ENCODE data around the gene CTDP1.
"Not testable (repeated sequence)": the region's sequence is repeated elsewhere in the genome, so short reads cannot be mapped to it uniquely, and the experiment has no call there.

Gene CTDP1

GRCh38 chr18:79726721-79727120 lies 47.1 kb downstream of the CTDP1 start:
- DNase-seq (ENCODE audit: low spot score) = no peak

DNA sequence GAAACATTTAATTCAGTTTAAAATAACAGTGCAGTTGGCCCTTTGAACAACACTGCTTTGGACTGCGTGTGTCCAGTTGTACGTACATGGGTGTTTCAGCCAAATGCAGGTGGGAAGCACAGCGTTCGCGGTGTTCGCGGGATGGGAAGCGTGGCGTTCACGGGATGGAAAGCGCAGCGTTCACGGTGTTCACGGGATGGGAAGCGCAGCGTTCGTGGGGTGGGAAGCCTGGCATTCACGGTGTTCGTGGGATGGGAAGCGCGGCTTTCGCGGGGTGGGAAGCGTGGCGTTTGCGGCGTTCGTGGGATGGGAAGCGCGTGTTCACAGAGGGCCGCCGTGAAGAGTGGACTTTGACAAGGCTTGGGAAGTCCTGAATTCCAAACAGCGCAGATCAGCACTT lies 47.6 kb downstream of the CTDP1 start:
- DNase-seq (ENCODE audit: low spot score) = no peak

DNA sequence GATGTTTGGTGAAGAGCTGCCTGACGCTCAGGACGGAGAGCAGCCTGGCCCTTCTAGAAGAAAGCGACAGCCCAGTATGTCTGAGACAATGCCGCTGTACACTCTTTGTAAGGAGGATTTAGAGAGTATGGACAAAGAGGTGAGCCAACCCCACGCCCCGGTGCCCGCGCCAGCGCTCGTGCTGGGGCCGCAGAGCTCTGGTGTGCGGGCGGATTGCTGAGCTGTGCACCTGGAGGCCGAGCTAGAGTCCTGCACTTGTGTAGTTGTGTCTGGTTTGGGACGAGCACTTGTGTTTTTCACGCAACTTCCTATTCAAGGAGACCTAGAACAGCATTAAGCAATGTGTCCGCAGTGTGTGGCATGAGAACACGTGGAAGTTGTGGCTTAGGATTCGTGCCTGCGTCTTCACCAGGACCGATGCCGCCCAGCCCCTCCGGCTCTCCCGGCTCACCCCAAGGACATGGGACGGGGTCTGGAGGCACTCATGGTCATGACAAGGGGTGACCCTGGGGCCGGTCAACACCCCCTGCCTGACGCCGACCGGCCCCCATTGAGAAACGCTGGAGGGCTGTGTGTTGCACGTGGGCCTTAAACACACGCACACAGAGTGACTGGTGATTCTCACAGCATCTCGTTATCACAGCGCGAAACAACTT lies 49.5 kb downstream of the CTDP1 start:
- DNase-seq (ENCODE audit: low spot score) = no peak

- no peak for DNase-seq (ENCODE audit: low spot score)
These were observed 50.0 kb downstream of the CTDP1 start for GRCh38 chr18:79729611-79730010.

GRCh38 chr18:79730804-79731203 lies 51.2 kb downstream of the CTDP1 start:
- DNase-seq (ENCODE audit: low spot score) = no peak

DNA sequence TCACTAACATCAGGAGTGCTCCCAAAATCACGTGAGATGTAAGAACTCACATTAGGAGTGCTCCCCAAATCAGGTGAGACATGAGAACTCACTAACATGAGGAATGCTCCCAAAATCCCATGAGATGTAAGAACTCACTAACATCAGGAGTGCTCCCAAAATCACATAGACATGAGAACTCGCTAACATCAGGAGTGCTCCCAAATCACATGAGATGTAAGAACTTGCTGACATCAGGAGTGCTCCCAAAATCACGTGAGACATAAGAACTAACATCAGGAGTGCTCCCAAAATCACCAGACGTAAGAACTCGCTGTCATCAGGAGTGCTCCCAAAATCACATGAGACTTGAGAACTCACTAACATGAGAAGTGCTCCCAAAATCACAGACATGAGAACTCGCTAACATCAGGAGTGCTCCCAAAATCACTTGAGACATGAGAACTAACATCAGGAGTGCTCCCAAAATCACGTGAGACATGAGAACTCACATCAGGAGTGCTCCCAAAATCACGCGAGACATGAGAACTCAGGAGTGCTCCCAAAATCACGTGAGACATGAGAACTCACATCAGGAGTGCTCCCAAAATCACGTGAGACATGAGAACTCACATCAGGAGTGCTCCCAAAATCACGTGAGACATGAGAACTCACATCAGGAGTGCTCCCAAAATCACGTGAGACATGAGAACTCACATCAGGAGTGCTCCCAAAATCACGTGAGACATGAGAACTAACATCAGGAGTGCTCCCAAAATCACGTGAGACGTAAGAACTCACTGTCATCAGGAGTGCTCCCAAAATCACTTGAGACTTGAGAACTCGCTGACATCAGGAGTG lies 52.5 kb downstream of the CTDP1 start:
- not testable (repeated sequence) for DNase-seq (ENCODE audit: low spot score)

DNA sequence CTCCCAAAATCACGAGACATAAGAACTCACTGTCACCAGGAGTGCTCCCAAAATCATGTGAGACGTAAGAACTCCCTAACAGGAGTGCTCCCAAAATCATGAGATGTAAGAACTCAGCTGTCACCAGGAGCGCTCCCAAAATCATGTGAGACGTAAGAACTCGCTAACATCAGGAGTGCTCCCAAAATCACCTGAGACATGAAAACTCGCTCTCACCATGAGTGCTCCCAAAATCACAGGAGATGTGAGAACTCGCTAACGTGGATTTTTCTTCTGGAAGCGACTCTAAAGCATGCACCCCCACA lies 53.1 kb downstream of the CTDP1 start:
- DNase-seq (ENCODE audit: low spot score) = no peak

- DNase-seq (ENCODE audit: low spot score) = no peak
These were observed 53.6 kb downstream of the CTDP1 start for GRCh38 chr18:79733135-79733701.

- no peak for DNase-seq (ENCODE audit: low spot score)
These were observed 54.6 kb downstream of the CTDP1 start for GRCh38 chr18:79733986-79734770.

DNA sequence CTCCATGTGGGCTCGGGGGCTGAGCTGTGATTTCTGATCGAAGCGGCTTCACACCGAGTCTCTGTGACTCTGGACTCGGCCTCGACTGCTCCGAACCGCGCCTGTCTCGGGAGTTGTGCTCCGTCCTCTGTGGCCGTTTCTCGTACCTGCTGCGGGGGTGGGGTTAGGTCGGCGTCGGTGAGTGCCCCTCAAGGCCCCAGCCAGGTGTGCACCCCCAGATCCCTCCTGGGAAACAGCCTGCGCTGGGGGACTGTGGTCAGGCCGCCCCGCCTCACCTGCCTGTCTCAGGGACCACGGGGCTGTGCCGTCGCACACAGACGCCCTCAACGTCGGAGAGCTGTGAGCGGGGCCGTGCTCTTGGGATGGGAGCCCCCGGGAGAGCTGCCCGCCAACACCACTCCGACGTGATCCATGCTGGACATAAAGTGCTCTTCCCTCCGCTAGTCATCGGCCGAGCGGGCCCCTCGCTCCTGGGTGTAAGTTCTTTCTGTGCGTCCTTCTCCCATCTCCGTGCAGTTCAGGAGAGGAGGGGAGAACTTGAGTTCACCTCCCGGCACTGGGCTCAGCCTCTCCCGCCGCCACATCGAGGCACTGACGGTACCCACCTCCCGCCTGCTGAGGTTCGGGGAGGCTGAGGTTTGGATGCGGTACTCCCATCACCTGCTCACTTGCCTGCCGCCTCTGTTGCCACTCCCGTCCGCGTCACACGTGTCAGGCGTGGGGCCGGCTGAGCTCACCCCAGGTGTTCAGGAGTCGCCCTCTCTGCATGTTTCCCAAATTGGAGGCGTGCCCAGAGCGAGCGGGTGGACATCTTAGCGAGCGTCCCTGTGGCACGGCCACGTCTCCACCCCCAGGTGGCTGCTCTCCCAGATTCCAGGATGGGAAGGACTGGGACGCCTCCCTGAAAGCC lies 55.7 kb downstream of the CTDP1 start:
- DNase-seq (ENCODE audit: low spot score) = no peak

DNA sequence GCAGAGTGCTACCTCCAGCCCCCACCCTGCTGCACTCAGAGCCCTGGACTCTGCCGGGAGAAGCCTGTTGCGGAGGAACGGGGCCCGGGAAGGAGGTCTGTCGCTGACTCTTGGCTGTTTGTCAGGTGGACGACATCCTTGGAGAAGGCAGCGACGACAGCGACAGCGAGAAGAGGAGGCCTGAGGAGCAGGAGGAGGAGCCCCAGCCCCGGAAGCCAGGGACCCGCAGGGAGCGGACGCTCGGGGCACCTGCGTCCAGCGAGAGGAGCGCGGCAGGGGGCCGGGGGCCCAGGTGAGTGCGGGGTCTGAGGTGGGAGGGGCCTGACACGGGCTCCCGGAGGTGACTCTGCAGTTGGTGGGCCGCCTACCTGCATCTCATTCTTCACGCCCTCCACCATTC lies 56.6 kb downstream of the CTDP1 start:
- DNase-seq (ENCODE audit: low spot score) = no peak

- DNase-seq (ENCODE audit: low spot score) = no peak
These were observed 57.2 kb downstream of the CTDP1 start for GRCh38 chr18:79736846-79737245.

DNA sequence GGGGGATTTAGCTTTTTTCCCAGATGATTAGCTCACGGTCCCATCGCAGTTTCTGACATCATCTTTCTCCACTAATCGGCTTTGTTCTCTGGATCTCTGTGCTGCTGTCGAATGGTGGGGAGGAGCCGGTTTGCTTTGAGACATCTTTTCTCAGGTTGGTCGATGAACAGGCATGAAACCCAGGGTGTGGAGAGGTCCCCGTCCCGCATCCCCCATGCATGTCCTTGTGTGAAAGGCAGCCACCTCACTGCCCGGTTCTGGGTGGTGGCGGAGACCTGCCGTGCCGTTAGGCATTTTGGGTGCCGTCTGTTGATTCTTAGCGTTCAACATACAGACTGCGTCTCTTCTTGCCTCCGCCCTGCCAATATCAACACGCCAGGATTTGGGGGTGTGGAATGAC lies 57.8 kb downstream of the CTDP1 start:
- no peak for DNase-seq (ENCODE audit: low spot score)

- no peak for DNase-seq (ENCODE audit: low spot score)
These were observed 58.4 kb downstream of the CTDP1 start for GRCh38 chr18:79738041-79738461.

DNA sequence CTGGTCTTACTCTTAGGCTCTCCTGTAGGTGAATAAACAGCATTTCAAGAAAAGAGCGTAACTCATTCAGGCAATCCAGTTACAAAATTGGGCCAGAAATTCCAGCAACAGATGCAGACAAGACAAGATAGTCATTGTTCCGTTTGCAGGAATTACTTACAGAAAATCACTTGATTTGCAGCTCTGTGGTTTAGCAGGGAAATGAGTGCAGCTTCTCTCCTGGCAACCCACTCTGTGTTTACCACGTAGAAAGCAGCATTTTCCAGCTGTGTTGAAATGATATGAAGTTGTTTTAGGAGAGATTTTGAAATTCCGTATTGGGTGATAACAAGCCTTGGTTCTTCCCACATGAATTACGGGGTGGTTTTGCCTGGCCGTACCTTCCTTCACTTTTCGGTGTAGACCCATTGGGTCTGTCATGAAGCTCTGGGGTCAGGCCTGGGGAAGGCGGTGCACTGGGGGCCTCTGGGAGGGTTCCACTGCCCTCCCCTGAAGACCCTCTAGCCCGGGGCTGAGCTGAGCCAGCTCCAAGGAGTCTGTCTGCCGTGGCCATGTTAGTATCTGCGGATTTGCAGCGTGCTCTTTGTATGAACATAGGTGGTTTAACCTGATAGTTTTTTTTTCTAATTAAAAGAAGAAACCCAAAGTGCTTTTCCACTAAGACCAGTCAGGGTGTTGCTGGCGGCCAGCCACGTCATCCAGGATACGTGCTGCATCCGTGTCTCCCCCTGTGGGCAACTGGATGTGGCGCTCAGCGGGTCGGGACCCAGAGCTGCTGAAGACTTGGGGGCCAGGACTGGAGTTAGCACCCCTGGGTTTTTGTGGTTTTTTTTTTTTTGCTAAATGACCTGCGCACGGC lies 59.2 kb downstream of the CTDP1 start:
- no peak for DNase-seq (ENCODE audit: low spot score)

DNA sequence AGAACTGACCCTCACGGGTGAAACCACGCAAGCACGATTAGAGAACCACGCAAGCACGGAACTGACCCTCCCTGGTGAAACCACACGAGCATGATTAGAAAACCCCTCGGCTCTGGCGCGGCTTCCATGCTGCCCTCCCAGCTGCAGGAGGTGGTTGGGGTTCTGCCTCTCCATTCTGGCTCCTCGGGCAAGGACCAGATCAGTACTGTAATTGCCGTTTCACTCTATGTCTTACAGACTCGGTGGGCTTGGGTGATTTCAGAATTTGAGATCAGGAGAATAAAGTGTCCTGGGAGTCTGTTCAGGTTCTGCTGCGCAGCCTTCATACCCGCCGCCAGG lies 59.8 kb downstream of the CTDP1 start:
- DNase-seq (ENCODE audit: low spot score) = no peak

GRCh38 chr18:79740047-79740446 lies 60.4 kb downstream of the CTDP1 start:
- DNase-seq (ENCODE audit: low spot score) = not testable (repeated sequence)

- no peak for DNase-seq (ENCODE audit: low spot score)
These were observed 61.1 kb downstream of the CTDP1 start for GRCh38 chr18:79740521-79741361.

DNA sequence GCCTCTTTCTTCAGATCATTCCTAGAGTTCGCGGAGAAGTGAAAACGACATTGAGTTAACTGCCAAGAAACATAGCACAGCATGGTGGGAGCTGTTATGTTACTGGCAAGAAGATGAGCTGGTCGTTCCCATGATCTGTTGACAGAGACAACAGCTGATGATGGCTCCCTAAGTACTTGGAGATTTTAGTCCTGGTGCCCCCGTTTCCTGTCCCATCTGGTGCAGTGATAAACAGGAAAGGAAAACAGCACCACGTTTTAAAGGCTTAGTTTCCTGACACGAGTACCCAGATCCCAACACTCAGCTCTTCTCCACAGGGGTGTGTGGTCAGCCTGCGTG lies 61.7 kb downstream of the CTDP1 start:
- no peak for DNase-seq (ENCODE audit: low spot score)

- no peak for DNase-seq (ENCODE audit: low spot score)
These were observed 62.5 kb downstream of the CTDP1 start for GRCh38 chr18:79742076-79742475.

Data from LoVo (cell line).